ENCODE measurements around the gene DENND1A. TPM values are rescaled to one million over a fixed set of nuclear protein-coding genes. Genes with fewer than 3 reads are reported as not detected.

The DENND1A gene
- total RNA-seq, 1 experiment from 2014 or later, result 23.5 TPM

GRCh38 chr9:123525424-123525823 is 404.5 kb downstream of the DENND1A start (continued):
- TF ChIP-seq ATF1 (CRISPR knock-in tag; IDR thresholded peaks at IDR 0.05) (no peak), ESRRA (CRISPR knock-in tag; IDR thresholded peaks at IDR 0.05; ENCODE audit: borderline replicate concordance) (no peak), CBFB (CRISPR knock-in tag; IDR thresholded peaks at IDR 0.05; ENCODE audit: low read depth) (no peak), SOX15 (CRISPR knock-in tag; IDR thresholded peaks at IDR 0.05) (no peak)

GRCh38 chr9:123524866-123525265 is 405.1 kb downstream of the DENND1A start:
- ATAC-seq (no peak), DNase-seq (ENCODE audit: low spot score) (no peak)
- H3K27me3 Mint-ChIP-seq (ENCODE audit: low read depth), result no peaks in the 10 kb centered on the region
- TF ChIP-seq PRDM15 (CRISPR knock-in tag; IDR thresholded peaks at IDR 0.05) (no peak), GRHL2 (CRISPR knock-in tag; IDR thresholded peaks at IDR 0.05; ENCODE audit: insufficient replicate concordance, severe bottlenecking) (no peak), RORB (CRISPR knock-in tag; IDR thresholded peaks at IDR 0.05) (no peak), E2F1 (CRISPR knock-in tag; IDR thresholded peaks at IDR 0.05) (no peak), NR1H2 (CRISPR knock-in tag; IDR thresholded peaks at IDR 0.05) (no peak), E2F5 (CRISPR knock-in tag; IDR thresholded peaks at IDR 0.05) (no peak)
- CTCF ChIA-PET, result no interaction called here
- peaks cover 2% of the 10 kb centered on the region for H3K9me3 Mint-ChIP-seq
- H3K4me1 Mint-ChIP-seq, result no peaks in the 10 kb centered on the region; the same call in 1 of the 2 replicates
- POLR2A ChIA-PET, result no interaction called here
- peaks cover under 1% of the 10 kb centered on the region; the same call in 1 of the 2 replicates for H3K36me3 Mint-ChIP-seq
- no peak overlapping the region for H3K4me3 Mint-ChIP-seq
- H3K27ac Mint-ChIP-seq, result no peak overlapping the region

GRCh38 chr9:123523845-123524244 is 406.1 kb downstream of the DENND1A start:
- no peaks in the 10 kb centered on the region for H3K9me3 Mint-ChIP-seq
- no peak overlapping the region for H3K4me3 Mint-ChIP-seq
- ChIA-PET CTCF (no interaction called here), POLR2A (no interaction called here)
- TF ChIP-seq E2F5 (CRISPR knock-in tag; IDR thresholded peaks at IDR 0.05) (no peak), IRF1 (CRISPR knock-in tag; IDR thresholded peaks at IDR 0.05) (no peak)
- H3K27ac Mint-ChIP-seq, result no peak overlapping the region
- ATAC-seq, result no peak
- H3K27me3 Mint-ChIP-seq (ENCODE audit: low read depth), result no peaks in the 10 kb centered on the region
- H3K4me1 Mint-ChIP-seq, result no peaks in the 10 kb centered on the region; the same call in 1 of the 2 replicates
- DNase-seq (ENCODE audit: low spot score), result no peak
- H3K36me3 Mint-ChIP-seq, result no peaks in the 10 kb centered on the region

- H3K27me3 Mint-ChIP-seq (ENCODE audit: low read depth), result no peaks in the 10 kb centered on the region
- no peak overlapping the region for H3K4me3 Mint-ChIP-seq
- no peaks in the 10 kb centered on the region for H3K9me3 Mint-ChIP-seq
- POLR2A ChIA-PET, result no interaction called here
- ATAC-seq (no peak), DNase-seq (ENCODE audit: low spot score) (no peak)
- no peak overlapping the region for H3K27ac Mint-ChIP-seq
- no peaks in the 10 kb centered on the region for H3K36me3 Mint-ChIP-seq
- no peak for TF ChIP-seq ZNF512 (CRISPR knock-in tag; IDR thresholded peaks at IDR 0.05; ENCODE audit: borderline replicate concordance)
- no peak for TF ChIP-seq E2F5 (CRISPR knock-in tag; IDR thresholded peaks at IDR 0.05)
- TF ChIP-seq KAT7 (CRISPR knock-in tag; IDR thresholded peaks at IDR 0.05; ENCODE audit: borderline replicate concordance), result no peak
- CTCF ChIA-PET, result no interaction called here
- peaks cover 3% of the 10 kb centered on the region for H3K4me1 Mint-ChIP-seq
Observed at GRCh38 chr9:123523001-123523400, 406.9 kb downstream of the DENND1A start.
